ACC112 (cell line): Measurements from ENCODE around the gene PLEKHF1.
A peak's percentile ranks its signal among the peaks of the same experiment; 100 is the strongest.

Experiments
- H2AFZ ChIP-seq: fragments of 200-600 bp; sonication (generic); one replicate; pipeline ENCODE4 v1.6.0; 2017; ENCODE audit warnings: antibody characterized with exemption, low read length; ENCODE audit not compliant: unreplicated experiment
- H3K27ac ChIP-seq: fragments of 200-600 bp; sonication (generic); 2 replicates; pipeline ENCODE4 v1.5.1; 2014; ENCODE audit warnings: low read depth, mild to moderate bottlenecking, antibody characterized with exemption, low read length, moderate library complexity
- H3K27me3 ChIP-seq: fragments of 200-600 bp; sonication (generic); 2 replicates; pipeline ENCODE4 v1.6.1; 2014; ENCODE audit warnings: mild to moderate bottlenecking, antibody characterized with exemption, low read length, moderate library complexity, mixed read lengths; ENCODE audit not compliant: insufficient read depth
- H3K36me3 ChIP-seq: fragments of 200-600 bp; sonication (generic); 2 replicates; pipeline ENCODE4 v1.6.1; 2016; ENCODE audit warnings: mild to moderate bottlenecking, antibody characterized with exemption, low read length, moderate library complexity, mixed read lengths; ENCODE audit not compliant: insufficient read depth
- H3K4me1 ChIP-seq: fragments of 200-600 bp; sonication (generic); one replicate; pipeline ENCODE4 v1.6.1; 2016; ENCODE audit warnings: low read length, mixed read lengths; ENCODE audit not compliant: insufficient read depth, unreplicated experiment, control insufficient read depth
- H3K4me3 ChIP-seq: fragments of 200-600 bp; sonication (generic); 2 replicates; pipeline ENCODE4 v1.5.1; 2014; ENCODE audit warnings: mild to moderate bottlenecking, low read depth, low read length
- H3K79me2 ChIP-seq: fragments of 200-600 bp; sonication (generic); one replicate; pipeline ENCODE4 v1.6.0; 2016; ENCODE audit warnings: low read length; ENCODE audit not compliant: control insufficient read depth, unreplicated experiment, insufficient read depth

The PLEKHF1 gene

DNA sequence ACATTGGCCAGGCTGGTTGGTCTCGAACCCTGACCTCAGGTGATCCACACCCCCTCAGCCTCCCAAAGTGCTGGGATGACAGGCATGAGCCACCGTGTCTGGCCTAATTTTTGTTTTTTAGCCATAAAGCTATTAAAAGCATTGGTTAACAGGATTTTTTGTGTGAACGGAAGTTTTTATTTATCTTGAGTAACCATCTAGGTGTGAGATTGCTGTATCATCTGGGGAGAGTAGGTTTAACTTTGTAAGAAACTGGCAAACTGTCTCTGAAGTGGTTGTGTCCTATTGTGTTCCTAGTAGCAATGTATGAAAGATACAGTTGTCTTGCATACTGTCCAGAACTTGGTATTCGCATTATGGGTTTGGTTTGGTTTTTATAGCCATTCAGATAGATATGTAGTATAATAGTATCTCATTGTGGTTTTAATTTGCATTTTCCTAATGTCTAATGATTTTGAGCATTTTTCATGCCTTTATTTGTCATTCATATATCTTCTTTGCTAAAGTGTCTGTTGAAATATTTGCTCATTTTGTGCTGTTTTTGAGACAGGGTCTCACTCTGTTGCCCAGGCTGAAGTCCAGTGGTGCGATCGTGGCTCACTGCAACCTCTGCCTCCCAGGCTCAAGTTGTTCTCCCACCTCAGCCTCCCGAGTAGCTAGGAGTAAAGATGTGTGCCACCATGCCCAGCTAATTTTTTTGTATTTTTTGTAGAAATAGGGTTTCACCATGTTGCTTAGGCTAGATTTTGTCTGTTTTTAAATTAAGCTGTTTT, 13.5 kb upstream of the PLEKHF1 start:
- H3K27me3 ChIP-seq: peaks cover 15% of the 10 kb centered on the region; the same call in 1 of the 2 replicates
- H3K27ac ChIP-seq: no peak overlapping the region
- no peak overlapping the region for H2AFZ ChIP-seq

DNA sequence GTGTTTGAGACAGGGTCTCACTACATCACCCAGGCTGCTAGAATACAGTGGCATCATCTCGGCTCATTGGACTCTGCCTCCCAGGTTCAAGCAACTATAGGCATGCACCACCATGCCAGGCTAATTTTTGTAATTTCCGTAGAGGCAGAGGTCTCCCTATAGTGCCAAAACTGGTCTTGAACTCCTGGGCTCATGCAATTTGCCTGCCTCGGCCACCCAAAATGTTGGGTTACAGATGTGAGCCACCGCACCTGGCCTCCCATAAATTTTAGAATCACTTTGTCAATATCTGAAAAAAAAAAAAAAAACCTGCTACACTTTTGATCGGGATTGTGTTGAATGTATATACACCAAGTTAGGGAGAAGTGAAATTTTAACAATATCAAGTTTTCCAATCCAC, 11.9 kb upstream of the PLEKHF1 start:
- Histone ChIP-seq H2AFZ (no peak overlapping the region), H3K36me3 (no peaks in the 10 kb centered on the region), H3K79me2 (no peaks in the 10 kb centered on the region), H3K27me3 (peaks cover 15% of the 10 kb centered on the region; the same call in 1 of the 2 replicates), H3K4me1 (no peaks in the 10 kb centered on the region), H3K4me3 (no peak overlapping the region), H3K27ac (no peak overlapping the region)

More for the DNA sequence above, 13.5 kb upstream of the PLEKHF1 start:
- no peaks in the 10 kb centered on the region for H3K36me3 ChIP-seq
- H3K4me3 ChIP-seq: no peak overlapping the region
- no peaks in the 10 kb centered on the region for H3K4me1 ChIP-seq
- H3K79me2 ChIP-seq: no peaks in the 10 kb centered on the region

DNA sequence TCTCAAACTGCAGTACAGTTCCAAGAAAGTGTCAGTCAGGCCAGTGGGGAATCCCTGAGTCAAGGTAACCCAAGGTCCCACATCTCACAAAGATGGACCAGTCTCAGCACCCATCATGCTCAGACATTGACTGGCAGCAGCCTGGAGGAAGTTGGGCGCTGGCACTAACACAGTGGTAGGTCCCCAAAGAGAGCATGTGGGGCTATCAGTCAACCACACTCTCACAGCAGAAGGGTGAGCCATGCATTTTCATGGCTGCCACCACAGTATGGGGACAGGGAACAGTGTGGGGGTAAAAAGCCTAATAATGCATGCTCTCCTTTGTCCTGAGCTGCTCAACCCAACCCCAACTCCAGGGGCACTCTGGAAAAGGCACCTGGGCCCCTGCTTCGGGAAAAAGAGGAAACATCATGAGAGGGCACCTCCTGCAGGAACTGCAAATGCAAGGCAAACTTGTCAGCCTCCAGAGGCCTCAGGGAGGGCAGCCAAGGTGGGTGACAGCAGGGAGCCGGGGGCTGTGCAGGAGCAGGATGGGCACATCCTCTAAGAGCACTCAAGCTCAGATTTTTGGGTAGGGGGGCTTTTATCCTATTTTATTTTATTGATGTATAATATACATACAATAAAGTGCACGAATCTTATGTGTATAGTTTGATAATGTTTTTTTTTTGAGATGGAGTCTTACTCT, 9.5 kb upstream of the PLEKHF1 start:
- H3K4me3 ChIP-seq: no peak overlapping the region
- no peaks in the 10 kb centered on the region for H3K36me3 ChIP-seq
- H3K27ac ChIP-seq: no peak overlapping the region
- no peaks in the 10 kb centered on the region for H3K4me1 ChIP-seq
- no peaks in the 10 kb centered on the region for H3K79me2 ChIP-seq
- H3K27me3 ChIP-seq: peaks cover 15% of the 10 kb centered on the region; the same call in 1 of the 2 replicates
- no peak overlapping the region for H2AFZ ChIP-seq

DNA sequence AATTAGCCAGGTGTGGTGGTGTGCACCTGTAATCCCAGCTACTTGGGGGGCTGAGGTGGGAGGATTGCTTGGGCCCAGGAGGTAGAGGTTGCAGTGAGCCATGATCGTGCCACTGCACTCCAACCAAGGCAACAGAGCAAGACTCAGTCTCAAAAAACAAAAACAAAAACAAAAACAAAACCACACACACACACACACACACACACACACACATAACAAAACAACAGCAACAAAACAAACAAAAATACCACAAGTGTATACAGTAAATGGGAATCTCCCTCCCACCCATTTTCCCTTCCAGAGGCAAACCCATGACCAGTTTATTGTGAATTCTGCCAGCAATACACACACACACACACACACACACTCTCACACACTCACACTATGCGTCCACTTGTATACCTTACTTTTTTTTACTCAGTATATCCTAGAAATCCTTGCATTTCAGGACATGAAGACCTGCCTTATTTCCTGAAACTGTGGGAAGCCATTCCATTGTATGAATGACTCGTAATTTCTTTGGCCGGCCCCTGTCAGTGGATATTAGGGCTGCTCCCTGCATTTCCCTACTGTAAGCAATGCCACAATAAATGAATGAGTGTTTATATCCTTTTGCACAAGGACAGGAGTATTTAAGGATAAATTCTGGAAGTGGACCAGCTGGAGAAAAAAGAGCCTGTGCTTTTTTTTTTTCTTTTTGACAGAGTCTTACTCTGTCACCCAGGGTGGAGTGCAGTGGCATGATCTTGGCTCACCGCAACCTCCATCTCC, 6.9 kb upstream of the PLEKHF1 start:
- Histone ChIP-seq H3K4me1 (peaks cover 16% of the 10 kb centered on the region), H3K4me3 (no peak overlapping the region), H3K79me2 (no peaks in the 10 kb centered on the region), H3K27me3 (peaks cover 8% of the 10 kb centered on the region; the same call in 1 of the 2 replicates), H3K36me3 (no peaks in the 10 kb centered on the region), H3K27ac (no peak overlapping the region), H2AFZ (no peak overlapping the region)

DNA sequence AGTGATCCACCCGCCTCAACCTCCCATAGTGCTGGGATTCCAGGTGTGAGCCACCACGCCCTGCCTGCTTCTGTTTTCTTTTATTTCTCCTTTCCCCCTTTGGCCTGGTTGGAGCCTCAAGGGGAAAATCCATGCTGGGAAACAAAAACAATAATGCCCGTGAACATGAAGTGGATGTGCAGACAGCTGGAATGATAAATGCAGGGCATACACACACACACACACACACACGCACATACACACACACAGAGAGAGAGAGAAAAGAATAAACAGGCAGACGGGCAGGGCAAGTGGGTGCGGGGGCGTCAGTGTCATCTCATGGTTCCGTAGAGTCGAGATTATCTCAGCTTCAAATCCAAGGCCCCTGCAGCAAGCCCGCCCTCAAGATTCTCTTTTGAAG, 4.4 kb upstream of the PLEKHF1 start:
- Histone ChIP-seq H2AFZ (no peak overlapping the region), H3K4me3 (no peak overlapping the region), H3K4me1 (peaks cover 17% of the 10 kb centered on the region), H3K36me3 (no peaks in the 10 kb centered on the region), H3K27me3 (no peaks in the 10 kb centered on the region), H3K79me2 (no peaks in the 10 kb centered on the region), H3K27ac (no peak overlapping the region; the same call in 1 of the 2 replicates)

DNA sequence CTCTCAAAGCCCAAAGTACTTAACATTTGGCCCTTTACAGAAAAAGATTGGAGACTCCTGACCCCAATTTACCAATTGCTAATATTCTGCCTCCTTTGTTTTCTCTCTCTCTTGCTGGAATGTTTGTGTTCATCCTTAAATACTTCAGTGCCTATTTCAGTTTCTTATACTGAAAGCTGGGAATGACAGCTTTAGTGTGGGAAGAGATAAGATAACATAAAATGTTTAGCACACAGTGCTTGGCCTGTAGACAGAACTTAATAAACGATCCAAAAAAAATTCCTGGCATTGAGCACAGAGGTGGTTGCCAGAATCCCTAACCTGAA, 3.0 kb upstream of the PLEKHF1 start:
- no peaks in the 10 kb centered on the region for H3K36me3 ChIP-seq
- no peaks in the 10 kb centered on the region for H3K79me2 ChIP-seq
- H3K27ac ChIP-seq: peak overlapping the region; percentile 98
- peaks cover 21% of the 10 kb centered on the region for H3K4me1 ChIP-seq
- no peaks in the 10 kb centered on the region for H3K27me3 ChIP-seq
- H2AFZ ChIP-seq: peak overlapping the region; percentile 69
- H3K4me3 ChIP-seq: peak overlapping the region; percentile 69

DNA sequence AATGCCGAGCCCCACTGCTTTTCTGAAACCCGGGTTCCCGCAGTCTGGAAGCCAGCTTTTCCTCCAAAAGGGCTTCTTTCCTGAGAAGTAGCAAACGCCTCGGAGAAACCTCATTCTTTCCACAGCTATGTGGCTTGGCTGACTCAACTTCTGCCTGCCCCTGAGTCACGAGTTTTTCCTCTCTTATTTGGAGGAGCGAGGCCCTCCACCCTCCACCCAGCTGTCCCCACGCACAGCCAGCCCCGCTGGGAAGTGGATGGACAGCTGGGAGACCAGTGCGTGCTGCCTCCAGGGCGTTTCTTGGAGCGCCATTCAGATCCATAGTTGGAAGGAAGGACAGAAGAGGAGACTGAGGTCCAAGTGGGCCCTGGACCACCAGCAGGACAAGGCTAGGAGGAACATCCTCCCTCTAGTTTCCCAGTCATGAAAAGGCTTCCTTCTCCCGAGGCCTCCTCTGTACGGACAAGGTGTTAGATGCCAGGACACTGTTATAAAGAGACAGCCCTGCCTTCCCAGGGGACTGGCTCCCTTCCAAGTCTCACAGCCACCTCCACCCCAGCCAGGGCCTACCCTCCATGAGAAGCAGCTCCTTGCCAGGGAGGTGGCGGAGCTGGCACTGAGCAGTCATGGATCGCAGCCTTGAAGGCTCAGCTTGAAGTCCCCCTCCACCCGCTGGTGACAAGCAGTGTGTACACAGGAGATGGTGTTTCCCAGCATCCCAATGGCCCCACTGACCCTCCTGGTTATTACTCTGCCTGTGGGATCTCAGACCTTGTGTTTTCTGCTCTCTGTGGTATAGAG, 2.5 kb upstream of the PLEKHF1 start:
- Histone ChIP-seq H3K27me3 (no peaks in the 10 kb centered on the region), H3K36me3 (no peaks in the 10 kb centered on the region), H2AFZ (peak overlapping the region; percentile 69), H3K4me3 (peak overlapping the region; percentile 69), H3K79me2 (peaks cover 2% of the 10 kb centered on the region), H3K27ac (peak overlapping the region; percentile 98), H3K4me1 (peaks cover 26% of the 10 kb centered on the region)

DNA sequence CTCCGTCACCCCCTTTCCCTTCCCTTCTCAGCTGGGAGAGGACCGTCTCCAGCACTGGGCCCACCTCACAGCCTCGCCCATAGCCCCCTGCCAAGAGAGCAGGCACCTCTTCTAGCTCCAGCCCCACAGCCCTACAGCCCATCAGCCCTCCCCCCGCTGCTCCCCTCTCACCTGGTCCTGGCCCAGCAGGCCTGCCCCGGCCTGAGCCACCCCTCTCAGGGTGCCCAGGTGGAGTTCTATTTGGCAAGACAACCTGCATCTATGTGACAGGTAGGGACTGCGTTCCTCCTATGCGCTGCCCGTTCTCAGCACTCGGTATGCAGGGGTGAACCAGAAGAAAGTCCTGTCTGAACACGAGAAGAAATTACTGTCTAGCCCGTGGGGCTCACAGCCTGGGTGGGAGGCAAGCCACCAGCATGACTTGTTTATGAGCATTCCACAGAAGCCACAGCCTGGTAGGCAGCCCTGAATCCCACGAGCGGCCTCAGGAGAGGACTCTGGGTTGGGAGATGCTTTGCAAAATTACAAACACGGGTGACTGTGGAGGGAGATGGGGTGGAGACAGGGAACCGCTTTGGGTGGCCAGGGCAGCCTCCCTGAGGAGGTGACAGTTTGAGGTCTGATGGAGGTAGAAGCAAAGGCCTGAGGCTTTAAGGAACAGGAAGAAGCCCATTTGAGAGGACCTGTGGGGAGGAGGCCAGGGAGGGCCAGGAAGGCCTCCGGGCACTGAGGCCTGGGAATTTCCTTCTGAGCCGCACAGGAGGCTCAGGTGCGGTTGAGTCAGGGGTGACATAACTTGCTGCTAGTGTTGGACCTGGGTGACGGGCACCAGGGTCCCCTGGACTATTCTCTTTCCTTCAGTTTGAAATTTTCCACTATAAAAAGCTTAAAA, 1.2 kb upstream of the PLEKHF1 start:
- Histone ChIP-seq H3K4me3 (no peak overlapping the region), H3K27ac (no peak overlapping the region), H2AFZ (no peak overlapping the region)

DNA sequence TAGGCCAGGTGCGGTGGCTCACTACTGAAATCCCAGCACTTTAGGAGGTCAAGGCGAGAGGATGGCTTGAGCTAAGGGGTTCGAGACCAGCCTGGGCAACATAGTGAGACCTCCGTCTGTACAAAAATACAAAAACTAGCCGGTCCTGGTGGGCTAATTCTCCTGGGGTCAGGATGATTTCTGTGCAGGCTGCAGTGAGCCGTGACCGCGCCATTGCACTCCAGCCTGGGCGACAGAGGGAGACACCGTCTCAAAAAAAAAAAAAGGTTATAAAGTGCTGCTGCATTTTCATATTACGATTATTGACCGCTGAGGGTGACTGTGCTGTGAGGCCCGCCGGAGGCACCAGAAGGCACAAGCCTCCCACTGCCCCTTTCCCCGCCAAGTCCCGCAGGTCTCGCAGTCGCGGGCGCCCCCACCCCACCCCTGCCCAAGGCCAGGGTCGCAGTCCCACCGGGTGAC, 477 bp upstream of the PLEKHF1 start:
- Histone ChIP-seq H3K27ac (no peak overlapping the region), H2AFZ (no peak overlapping the region)

More for the DNA sequence above, 1.2 kb upstream of the PLEKHF1 start:
- no peaks in the 10 kb centered on the region for H3K27me3 ChIP-seq
- peaks cover 31% of the 10 kb centered on the region for H3K4me1 ChIP-seq
- H3K79me2 ChIP-seq: peaks cover 6% of the 10 kb centered on the region
- H3K36me3 ChIP-seq: no peaks in the 10 kb centered on the region

More for the DNA sequence above, 477 bp upstream of the PLEKHF1 start:
- no peaks in the 10 kb centered on the region for H3K27me3 ChIP-seq
- peak overlapping the region; percentile 91 for H3K4me3 ChIP-seq
- H3K36me3 ChIP-seq: no peaks in the 10 kb centered on the region
- H3K4me1 ChIP-seq: peaks cover 31% of the 10 kb centered on the region
- H3K79me2 ChIP-seq: peaks cover 6% of the 10 kb centered on the region
